Stimulated activated CD8-positive, alpha-beta memory T cell treated with anti-CD3 and anti-CD28 coated beads, Interleukin-7, amount 100 ng/mL, for 24 hours (primary cell): ENCODE data around the gene OR4D2.

Experiments used
- DNase-seq: peaks from one replicate; pipeline ENCODE4 v3.0.0-alpha.2; 2020; ENCODE audit warnings: low read depth

Gene OR4D2

GRCh38 chr17:58210922-58211321 is 44.1 kb downstream of the OR4D2 start:
- no peak for DNase-seq

- no peak for DNase-seq
Measured at GRCh38 chr17:58215685-58216084, 48.9 kb downstream of the OR4D2 start.

DNA sequence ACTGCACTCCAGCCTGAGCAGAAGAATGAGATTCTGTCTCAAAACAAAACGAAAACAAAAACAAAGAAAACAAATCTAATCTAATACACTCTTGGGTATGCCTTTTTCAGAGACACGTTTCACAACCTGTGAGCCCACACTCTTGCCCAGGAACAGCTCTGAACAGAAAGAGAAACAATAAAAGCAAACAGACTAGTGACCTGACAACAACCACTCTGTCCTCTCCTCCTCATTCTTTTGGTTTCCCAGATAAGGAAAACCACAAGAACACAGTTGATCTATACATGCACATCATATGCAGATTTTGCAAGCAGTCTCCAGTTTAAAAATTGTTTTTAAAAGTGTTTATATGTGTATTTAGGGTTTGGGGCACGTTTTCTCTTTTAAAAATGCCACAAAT is 51.0 kb downstream of the OR4D2 start:
- DNase-seq = no peak

DNA sequence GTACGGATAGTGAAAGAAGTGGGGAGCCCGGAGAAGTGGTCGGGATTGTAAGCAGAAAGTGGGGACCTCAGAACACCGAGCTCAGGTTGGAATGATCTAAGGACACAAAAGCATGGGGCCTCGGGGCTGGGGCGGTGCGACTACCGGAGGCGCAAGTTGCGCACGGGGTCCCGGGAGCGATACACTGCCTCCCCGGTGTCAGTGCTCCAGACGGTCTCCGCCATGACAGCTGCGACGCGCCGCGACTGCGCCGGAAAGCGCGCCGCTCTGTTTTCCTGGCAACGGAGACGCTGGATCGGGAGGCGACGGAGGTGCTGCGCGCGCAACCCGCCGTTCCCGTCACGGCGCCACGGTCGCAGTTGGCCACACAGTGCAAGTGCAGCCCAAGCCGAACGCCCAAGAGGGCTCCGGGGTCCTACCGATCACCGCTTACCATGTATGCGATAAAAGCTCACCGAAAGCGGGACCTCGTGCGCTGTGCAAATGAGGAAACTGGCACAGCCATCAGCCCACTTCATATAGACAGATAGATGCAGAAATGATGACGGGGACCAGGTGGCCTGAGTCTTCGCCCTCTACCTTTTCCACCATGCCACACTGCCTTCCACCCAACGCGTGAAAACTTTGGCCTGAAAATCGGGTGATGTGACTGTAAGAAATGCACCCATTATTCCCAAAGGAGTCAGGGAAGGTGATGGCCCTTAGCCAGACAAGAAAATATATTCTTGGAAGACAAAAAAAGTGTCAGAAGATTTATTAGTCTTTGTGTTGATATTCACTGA is 52.4 kb downstream of the OR4D2 start, which contains the start of gene MKS1:
TSS of gene MKS1 (minus strand) at position 249 of the 782 bp plus-strand sequence. CDS start at position 224, 25 bp downstream.
- peak; percentile 90 for DNase-seq

DNA sequence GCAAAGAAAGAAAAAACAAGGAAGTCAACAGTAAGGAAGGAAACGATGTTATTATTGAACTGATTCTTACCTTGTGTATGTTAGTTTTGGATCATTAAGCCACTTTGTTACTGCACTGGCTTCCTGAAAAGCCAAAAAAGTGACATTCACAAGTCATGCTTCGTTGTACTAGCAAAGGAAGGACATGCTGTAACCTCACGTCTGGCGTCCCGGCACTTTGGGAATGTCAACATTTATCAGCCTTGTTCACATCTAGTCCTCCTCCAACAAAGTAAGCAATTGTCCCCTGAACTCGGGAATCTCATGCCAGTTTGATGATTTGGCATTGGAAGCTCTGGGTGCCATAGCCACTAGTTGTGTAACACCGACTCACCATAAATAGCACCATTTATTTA is 53.0 kb downstream of the OR4D2 start:
- DNase-seq = no peak
